Bronchial epithelial cell (primary cell): ENCODE data around the gene DNAJA3. TPM values are rescaled to one million over a fixed set of nuclear protein-coding genes. Genes with fewer than 3 reads are reported as not detected.

Experiments used
- DNase-seq: peaks from one replicate; pipeline ENCODE4 v3.0.0-alpha.2; 2010; ENCODE audit warnings: low read depth
- FAIRE-seq: peaks from 2 replicates; lab custom pipeline; 2011; peaks lifted over from hg19 to GRCh38; lab: Jason Lieb, UNC
- H3K27me3 ChIP-seq: 2 replicates; pipeline ENCODE4 v1.5.1; 2011; ENCODE audit warnings: low read length; ENCODE audit not compliant: control insufficient read depth, insufficient read depth
- H3K36me3 ChIP-seq: 2 replicates; pipeline ENCODE4 v1.5.1; 2011; ENCODE audit warnings: low read length; ENCODE audit not compliant: control insufficient read depth, insufficient read depth
- H3K4me3 ChIP-seq: 2 replicates; pipeline ENCODE4 v1.5.1; 2011; ENCODE audit warnings: mild to moderate bottlenecking, low read depth, low read length, control low read depth
- CTCF ChIP-seq: IDR thresholded peaks from 2 replicates; pipeline ENCODE4 v1.5.1; 2011; ENCODE audit warnings: mild to moderate bottlenecking, moderate library complexity, low read length, control low read depth, inconsistent platforms; ENCODE audit not compliant: insufficient read depth, severe bottlenecking
- total RNA-seq: library from RNA; depleted of rRNA; stranded (reverse); fragments of >200 nt; gene quantifications from 2 replicates; pipeline ENCODE4 v1.2.1, GENCODE V29; 2014

DNAJA3 gene
- total RNA-seq, 1 donor from 2014 or later: 74.8 TPM

GRCh38 chr16:4415538-4416199 lies 10.0 kb upstream of the DNAJA3 start:
- no peak for TF ChIP-seq CTCF
- Histone ChIP-seq H3K27me3 (no peaks in the 10 kb centered on the region), H3K36me3 (peaks cover 8% of the 10 kb centered on the region), H3K4me3 (peak overlapping the region; percentile 89)
- FAIRE-seq (no peak), DNase-seq (no peak)

GRCh38 chr16:4416200-4417032 lies 9.3 kb upstream of the DNAJA3 start, which contains the start of gene CORO7:
TSS of gene CORO7 (minus strand) at chr16:4416596. CDS start at chr16:4416518, 78 bp downstream.
- peaks cover 8% of the 10 kb centered on the region for H3K36me3 ChIP-seq
- H3K4me3 ChIP-seq: peak within 1 kb of the TSS; percentile 89
- FAIRE-seq: no peak
- H3K27me3 ChIP-seq: no peaks in the 10 kb centered on the region
- peak; percentile 70 for DNase-seq
- no peak for TF ChIP-seq CTCF

- no peak for FAIRE-seq
Observed at GRCh38 chr16:4419402-4419959, 6.2 kb upstream of the DNAJA3 start.

GRCh38 chr16:4420505-4421105 lies 5.1 kb upstream of the DNAJA3 start:
- Histone ChIP-seq H3K27me3 (no peaks in the 10 kb centered on the region), H3K4me3 (no peak overlapping the region), H3K36me3 (no peaks in the 10 kb centered on the region)
- no peak for FAIRE-seq
- DNase-seq: no peak
- no peak for TF ChIP-seq CTCF

More at GRCh38 chr16:4419402-4419959, 6.2 kb upstream of the DNAJA3 start:
- no peaks in the 10 kb centered on the region for H3K36me3 ChIP-seq
- TF ChIP-seq CTCF: no peak
- DNase-seq: no peak
- H3K27me3 ChIP-seq: no peaks in the 10 kb centered on the region
- H3K4me3 ChIP-seq: no peak overlapping the region

GRCh38 chr16:4426021-4426684 lies 485 bp downstream of the DNAJA3 start:
- Histone ChIP-seq H3K27me3 (no peaks in the 10 kb centered on the region), H3K36me3 (peaks cover 4% of the 10 kb centered on the region), H3K4me3 (peak overlapping the region; percentile 73)
- DNase-seq: no peak
- TF ChIP-seq CTCF: no peak
- FAIRE-seq: no peak
